Cerebellar nuclear complex (tissue), 1 donor: ENCODE data around the gene VWA8.

Source experiments
- DNase-seq, 2 experiments: peaks; one replicate each; lab custom pipeline; 2025; lab: John Stamatoyannopoulos, UW

The VWA8 gene

DNA sequence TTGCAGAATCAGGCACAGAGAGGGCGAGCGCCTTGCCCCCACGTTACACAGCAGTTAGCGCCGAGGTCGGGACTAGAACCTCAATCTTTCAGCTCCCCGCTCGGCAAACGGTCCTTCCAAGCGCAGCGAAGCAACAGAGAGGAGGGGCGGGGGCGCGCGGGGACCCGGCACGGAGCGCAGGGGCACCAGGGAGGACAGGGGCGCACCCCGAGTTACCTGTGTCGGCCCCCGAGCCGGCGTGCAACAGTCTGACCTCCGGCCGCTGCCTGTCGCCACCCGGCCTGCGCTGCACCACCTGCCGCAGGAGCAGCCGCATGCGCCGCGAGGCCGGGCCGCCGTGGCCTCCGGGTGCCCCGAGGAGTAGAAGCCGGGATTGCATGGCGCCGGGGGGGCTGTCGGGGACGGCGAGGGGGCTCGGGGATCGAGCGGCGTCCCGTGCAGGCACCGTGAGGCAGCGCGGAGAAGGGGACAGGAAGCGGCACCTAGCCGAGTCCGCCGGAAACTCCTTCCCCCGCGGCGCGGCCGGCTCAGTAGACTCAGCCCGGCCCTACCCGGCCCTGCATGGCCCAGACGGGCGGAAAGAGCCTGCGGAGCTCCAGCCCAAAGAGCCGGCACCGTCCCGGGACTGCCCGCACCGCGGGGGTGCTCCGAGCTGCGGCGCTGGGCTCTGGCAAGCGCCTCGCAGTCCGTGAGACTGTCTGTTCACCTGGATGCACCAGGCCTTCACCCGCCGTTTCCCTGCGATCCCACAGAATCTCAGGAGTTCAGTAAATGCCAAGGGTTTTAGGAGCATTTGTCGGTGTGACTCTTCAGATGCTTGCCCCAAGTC is at the start of gene VWA8:
TSS of gene VWA8 (minus strand) at position 473 of the 829 bp plus-strand sequence. CDS start at position 379, 94 bp downstream.
- DNase-seq: peak in 1 of 2 experiments; percentile 27

DNA sequence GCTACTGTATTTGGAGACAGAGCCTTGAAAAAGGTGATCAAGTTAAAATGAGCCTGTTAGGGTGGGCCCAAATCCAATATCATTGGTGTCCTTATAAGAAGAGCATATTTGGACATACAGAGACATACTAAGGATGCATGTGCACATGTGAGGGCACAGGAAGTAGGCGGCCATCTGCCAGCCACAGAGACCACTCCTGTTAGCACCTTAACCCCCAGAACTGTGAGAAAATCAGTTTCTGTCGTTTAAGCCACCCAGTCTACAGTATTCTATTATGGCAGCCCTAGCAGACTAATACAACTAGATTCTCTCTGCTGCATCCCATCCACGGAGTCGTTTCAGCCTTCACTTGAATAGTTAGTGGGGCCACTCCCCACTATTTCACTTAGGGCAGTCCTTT is 48.1 kb upstream of the VWA8 start:
- no peak for DNase-seq

DNA sequence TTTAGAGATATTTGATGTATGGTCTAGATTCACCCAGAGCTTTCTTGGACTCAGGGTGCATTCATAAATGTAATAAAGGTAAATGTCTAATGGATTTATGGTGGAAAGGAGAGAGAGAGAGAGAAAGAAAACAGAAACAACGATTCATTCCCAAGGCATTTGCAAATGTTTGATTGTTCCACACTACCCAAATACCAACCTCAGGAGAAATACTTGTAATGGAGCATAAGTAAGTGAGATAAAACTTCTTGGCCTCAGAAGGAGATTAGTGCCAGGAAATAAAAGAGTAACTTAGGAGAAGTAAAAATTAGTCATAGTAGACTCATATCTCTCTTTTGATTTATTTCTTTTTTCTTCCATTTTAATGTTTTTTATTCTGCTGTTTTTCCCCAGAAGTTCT is 46.9 kb upstream of the VWA8 start:
- no peak for DNase-seq

DNA sequence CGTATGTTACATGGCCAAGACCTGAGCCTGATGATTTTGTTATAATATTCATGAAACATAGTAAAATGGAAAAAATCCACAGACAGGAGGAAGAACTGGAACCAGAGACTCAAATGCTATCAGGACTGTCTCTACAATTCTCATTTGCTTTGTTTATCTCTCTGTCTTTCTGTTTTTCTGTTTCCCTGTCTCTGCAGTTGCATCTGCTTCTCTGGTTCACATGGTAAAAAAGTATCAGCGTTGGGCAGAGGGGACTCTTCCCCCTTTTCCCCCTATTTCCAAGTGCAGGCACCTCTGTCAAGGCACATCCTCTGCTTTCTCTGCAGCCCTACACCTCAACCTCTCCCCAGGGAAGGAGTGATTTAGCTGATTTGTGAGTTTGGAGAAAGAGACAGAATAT is 41.2 kb upstream of the VWA8 start:
- DNase-seq: no peak

DNA sequence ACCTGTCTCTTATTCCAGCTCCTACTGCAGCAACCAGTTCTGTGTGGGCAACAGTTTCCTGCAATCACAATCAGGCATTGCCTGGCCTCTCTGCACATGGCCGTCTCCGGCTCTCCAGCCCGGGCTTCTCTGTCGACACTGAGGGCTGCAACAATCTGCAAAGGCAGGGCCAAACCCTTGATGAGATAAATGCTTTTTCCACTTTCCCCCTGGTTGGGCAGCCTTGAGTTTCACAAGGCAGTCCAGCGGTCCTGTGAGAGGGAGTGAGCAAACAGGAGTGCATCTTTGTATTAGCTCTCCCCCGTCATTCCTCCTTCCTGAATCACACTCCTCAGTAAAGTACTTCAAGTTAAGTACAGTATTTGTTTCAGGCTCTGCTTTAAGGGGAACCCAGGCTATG is 40.7 kb upstream of the VWA8 start:
- DNase-seq: no peak

DNA sequence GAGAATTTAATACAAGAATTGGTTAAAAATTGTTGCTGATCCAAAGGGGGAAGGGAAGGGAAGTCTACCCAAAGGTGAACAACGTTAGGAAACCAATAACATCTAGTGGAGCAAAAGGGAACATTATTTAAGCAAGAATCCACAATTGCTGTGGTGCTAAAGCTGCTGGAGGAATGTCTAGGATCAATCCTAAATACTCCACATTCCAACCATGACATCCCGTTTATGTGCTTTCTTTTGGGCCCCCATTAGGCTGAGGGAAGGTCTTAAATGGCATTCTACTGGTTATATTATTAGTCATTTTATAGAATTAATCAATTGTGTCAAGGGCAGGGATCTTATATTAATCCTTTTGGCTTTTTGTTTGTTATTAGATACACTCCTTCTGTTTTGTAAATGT is 39.9 kb upstream of the VWA8 start:
- DNase-seq: no peak

DNA sequence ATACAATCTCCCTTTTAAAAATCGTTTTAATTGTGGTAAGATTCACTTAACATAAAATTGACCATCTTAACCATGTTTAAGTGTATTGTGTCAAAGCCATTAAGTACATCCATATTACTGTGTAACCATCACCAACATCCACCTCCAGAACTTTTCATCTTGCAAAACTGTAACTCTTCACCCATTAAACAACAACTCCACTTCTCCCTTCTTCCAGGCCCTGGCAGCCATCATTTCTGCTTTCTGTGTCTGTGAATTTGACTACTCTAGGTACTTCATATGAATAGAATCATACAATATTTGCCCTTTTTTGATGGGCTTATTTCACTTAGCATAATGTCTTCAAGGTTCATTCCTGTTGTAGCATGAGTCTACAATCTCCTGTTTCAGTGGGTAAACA is 36.5 kb upstream of the VWA8 start:
- no peak for DNase-seq

DNA sequence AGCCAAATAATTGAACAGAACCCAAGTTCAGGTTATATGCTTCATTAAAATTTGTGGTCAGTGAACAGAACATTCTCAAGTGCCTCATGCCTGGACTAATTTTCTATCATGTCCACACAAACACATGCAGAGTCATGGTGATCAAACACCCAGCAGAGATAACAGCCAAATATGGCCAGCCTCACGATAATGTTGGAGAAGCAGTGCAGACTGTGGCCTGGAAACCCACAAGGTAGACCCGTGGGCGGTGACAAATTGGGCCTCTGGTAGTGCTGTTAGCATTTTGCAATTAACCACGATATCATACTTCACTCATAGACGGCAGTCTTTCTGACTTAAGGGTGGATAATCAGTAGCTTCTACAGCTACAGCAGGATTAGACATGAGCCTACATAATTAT is 35.0 kb upstream of the VWA8 start:
- no peak for DNase-seq

DNA sequence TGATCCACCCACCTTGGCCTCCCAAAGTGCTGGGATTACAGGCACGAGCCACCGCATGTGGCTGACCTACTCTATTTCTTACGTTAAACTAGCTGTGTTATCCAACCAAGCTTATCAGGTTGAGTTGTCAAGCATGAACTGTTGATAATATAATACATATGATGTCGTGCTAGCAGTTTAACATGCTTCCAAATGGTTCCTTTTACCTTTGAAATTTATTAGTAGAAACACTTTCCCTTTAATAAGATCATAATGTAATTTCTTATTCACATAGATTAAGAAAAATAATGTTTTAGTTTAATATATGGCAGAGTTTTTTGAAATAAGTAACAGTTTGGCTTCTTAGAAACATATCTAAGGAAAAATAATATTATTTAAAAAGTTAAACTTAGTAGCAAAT is 34.4 kb upstream of the VWA8 start:
- DNase-seq: no peak

DNA sequence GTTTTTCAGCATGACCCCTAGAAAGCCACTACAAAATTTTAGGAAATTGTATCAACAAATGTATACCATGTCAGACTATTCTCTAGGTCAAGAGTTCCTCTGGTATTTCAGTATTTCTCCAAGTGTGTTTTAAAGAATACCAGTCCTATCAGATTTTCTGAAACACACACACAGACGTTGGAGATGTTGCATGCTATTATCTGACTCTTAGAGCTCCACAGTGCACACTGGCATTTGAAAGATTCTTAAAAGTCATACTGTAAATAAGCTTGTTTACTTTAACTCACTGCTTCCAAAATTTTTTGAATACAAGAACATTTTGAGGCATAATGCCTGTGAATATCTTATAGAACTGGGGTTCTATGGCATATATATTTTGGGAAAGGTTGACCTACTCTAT is 33.8 kb upstream of the VWA8 start:
- DNase-seq: no peak

DNA sequence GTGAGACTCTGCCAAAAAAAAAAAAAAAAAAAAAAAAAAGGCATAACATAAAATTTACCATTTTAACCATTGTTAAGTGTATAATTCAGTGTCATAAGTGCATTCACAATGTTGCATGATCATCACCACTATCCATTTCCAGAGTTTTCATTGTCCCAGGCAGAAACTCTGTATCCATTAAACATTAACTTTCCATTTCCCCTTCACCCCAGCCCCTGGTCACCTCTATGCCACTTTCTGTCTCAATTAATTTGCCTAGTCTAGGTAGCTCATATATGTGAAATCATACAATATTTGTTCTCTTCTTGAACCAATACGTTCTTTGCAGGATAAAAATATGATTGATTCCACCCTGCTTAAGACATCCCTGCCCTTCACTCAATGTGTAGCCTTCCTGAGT is 31.0 kb upstream of the VWA8 start:
- no peak for DNase-seq

DNA sequence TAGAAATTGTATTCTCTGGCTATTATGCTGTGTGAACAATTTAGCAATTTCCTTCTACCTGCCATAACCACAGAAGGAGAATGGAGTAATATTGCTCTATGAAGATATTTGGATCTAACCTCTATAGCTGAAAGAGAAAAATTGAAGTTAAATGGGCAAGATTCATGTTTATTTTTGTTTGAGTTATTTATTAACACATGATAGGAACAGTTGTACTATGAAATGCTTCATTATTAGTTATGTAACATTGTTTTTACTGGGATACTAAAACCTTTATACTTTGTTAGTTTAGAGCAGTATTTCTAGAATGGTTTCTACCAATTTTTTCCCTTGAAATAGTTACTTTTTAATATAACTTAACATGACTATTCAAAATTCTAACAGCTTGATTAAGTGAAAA is 27.3 kb upstream of the VWA8 start:
- DNase-seq: no peak

DNA sequence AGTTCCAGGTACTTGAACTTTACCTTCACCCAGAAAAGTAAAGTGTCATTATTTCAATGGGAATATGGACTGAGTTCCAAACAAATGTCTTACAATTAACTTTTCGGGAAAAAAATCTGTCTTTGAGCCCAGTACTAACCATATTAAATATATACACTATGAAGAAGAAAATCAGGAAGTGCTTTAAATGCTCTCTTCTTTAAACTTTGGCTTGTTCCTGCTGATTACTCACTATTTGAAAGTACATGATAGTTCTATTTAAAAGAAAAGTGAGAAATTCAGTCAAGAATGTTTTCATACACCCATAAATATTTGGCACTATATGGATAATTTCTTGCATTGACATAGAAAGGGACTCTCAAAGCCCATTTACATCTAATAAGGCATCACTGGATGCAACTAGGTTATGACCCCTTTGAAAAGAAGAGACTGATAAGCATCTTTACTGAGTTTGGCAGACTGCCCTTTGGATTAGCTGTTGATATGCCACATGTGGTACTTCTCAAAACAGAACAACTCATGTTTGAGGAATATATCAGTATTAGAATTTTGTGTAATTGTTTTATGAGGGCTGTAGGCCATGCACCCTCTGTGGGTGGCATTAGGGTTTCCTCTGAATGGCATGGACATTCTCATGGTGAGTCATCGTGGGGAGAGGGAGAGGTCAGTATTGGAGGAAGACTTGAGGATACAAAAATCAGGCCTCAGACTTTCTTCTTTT is 25.0 kb upstream of the VWA8 start:
- DNase-seq: no peak

DNA sequence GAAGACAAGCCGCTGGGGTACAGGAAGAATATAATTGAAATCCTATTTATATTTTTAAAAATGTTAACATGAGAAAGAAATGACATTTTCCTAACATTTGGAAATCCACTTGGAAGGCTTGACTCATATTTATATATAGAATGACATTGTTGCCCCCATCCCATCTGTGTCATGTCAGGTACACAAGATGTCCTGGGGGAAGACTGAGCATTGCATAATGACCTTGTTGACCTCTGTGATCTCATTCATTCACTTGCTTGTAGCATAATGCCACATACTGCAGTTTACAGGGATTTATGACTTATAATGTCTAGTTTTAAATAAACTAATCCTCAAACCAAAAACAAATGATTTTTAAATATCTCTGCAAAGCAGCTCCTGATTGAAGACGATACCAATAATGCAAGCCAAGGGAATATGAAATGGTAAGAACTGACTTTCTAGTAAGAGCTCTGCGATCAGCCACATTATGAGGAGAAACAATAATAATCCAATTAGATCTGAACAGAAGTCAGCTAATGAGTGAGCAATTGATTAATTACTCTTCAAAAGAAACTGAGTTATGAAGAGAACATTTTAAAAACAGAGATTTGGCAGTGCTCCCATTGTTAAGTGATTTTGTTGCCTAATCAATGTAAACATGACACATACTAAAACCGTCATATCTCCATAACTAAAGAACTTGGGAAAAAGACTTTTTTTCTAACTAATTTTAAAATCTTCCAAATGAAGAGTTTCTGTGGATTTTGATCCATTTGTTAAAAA is 21.2 kb upstream of the VWA8 start:
- no peak for DNase-seq

DNA sequence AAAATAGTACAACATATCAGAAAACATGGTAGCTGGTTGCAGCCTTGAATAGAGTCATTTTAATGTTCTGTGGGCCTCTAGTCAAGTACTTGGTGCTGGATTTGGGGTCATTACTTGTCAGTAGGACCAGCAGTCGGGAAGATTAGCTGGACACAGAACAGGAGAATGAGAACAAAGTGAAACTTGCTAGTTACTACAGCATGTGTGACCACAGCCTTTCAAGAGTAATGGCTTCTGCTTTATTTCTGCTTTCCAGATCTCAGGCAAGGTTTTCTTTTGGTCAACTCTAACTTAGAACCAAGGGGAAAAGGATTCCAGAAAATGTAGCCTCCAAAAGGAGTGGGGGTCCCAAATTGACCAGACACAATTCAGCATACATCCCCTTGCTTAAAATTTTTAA is 17.1 kb upstream of the VWA8 start:
- DNase-seq: no peak

DNA sequence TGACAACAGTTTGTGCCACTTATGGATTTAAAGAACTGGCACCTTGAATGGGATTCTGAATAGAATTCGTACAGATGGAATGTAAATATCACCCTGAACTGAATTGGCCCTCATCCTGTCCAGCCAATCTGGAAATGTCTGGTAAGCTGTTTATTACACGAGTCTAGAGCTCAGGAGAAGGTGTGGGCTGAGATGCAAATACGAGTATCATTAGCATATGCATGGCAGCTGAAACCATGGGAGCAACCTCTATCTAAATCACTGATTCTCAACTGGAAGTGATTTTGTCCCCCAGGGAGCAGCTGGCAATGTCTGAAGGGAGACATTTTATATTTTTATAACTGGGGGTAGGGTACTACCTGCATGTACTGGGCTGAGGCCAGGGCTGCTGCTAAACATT is 15.6 kb upstream of the VWA8 start:
- no peak for DNase-seq

DNA sequence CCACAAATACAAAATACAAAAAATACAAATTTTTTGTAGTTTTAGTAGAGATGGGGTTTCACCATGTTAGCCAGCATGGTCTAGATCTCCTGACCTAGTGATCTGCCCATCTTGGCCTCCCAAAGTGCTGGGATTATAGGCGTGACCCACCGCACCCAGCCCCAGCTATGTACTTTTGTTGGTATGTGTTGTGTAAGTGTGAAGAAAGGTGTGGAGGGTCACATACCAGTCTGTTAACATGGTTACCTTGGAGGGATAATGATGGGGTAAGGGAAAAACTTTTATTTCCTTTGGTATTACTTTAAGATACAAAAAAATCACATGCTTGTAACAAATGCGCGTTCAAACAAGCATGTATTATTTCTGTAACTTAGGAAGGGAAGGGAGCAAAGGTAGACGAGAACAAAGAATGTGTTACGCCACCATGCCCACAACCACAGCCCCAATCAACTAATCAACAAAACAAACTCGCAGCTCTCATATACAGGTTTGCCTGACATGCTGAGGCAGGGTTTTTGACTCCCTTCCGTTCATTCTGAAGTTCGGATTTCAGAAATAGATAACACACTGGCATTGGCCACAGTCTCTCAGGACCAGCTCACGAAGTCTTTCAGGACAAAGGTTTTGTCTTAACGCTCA is 13.5 kb upstream of the VWA8 start:
- DNase-seq: no peak

DNA sequence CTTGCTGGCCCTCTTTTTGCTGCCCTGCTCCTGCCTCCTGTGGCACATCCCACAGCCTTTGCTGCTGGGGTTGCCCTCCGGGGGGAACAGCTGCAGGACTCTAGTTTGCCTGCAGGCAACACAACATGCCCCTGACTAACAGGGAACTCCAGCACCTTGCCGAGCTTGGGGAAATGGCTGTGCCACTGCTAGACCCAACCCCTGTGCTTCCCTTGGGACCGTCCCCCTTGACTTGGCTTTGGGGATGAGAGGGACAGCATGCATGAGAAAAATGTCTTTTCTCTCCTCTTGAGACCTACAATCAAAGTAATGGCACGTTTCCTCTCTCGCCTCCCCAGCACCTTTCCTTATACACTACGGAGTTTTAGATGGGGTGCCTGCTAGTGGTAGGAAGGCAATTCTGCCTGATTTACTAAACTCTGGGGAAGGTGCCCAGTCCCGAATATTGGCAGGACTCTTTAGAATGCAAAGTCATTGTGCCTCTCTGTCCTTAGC is 12.4 kb upstream of the VWA8 start:
- DNase-seq: no peak

DNA sequence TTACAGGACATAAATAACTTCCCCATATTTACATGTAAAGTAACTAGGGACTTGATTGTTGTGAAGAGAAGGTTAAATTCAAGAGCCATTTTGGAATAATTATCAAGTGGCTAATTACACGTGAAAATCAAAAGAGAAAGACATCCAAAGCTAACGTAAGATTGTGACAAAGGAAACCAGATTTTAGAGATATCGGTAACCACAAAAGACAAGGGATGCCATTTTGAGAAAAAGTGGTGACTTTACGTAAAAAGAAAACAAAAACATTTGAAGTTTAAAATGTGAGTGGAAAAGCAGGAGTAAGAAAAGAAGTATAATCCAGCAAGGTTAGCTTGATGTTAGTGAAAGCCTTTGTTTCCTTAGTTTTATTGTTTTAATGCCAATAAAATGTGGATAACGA is 10.9 kb upstream of the VWA8 start:
- no peak for DNase-seq

DNA sequence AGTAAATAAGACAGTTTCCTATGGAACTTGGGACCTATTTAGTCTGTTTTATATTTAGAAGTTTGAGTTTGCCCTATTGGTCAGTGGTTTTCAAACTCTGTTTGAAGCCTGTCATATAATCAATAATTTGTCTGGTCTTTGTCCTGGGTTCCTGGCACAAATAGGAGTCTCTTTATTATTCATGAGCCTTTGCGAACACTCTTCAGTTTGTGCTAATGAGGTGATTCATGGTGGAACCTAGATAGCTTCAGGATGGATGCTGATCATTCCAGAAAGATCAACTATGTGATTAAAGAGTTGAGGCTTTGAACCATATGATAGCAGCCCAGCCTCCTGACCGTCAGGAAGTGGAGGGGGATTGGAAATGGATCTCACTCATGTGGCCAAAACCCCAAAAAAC is 10.0 kb upstream of the VWA8 start:
- DNase-seq: no peak

DNA sequence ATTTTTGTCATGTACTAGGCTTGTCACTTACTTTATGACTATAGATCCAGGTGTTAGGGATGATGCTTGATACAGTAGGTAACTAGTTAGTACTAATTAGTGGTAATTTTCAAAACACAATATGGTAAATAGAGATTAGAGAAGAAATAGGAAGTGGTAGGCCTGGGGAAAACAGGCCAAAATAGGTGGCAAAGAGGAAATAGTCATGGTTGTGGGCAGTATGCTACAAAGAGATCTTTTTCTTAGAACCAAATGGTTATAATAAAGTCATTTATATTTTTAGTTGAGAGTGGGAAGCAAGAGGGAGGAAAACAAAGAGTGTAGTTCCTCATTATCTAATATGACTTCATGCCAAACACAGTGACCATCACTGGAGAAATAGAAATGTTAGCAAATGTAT is 9.1 kb upstream of the VWA8 start:
- DNase-seq: no peak

DNA sequence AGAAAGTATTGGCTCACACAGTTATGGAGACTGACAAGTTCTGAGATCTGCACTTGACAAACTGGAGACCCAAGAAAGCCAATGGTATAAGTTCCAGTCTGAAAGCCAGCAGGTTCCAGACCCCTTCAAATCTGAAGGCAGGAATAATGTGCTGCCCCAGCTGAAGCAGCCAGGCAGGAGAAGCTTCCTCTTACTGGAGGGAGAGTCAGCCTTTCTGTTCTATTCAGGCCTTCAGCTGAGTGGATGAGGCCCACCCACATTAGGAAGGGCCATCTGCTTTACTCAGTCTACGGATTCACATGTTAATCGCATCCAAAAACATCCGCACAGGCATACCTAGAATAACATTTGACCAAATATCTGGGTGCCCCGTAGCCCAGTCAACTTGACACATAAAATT is 8.2 kb upstream of the VWA8 start:
- DNase-seq: no peak
